Common myeloid progenitor, CD34-positive (primary cell): ENCODE results near the gene DBF4.
"Not testable (repeated sequence)": the region's sequence is repeated elsewhere in the genome, so short reads cannot be mapped to it uniquely, and the experiment has no call there.

Experiments used
- CTCF ChIA-PET: fragments of 350-600 bp; sonication (Branson Sonifier 250); formaldehyde crosslinking; loops from one replicate; lab custom pipeline; 2021; ENCODE audit warnings: antibody characterized with exemption; lab: Charles Lee
- POLR2A ChIA-PET: fragments of 350-600 bp; sonication (Branson Sonifier 250); formaldehyde crosslinking; loops from one replicate; lab custom pipeline; 2021; ENCODE audit warnings: antibody characterized with exemption; lab: Charles Lee
- DNase-seq, 3 donors: peaks; one replicate each; pipeline versions ENCODE4 v3.0.0 to v3.0.0-alpha.2; 2013
- H3K27ac ChIP-seq, 2 experiments: 1 replicate in 1 of 2; 2 replicates in 1 of 2; pipeline ENCODE4 v1.7.0; 2013; ENCODE audit warnings: inconsistent platforms in 2 of 2, low read length in 2 of 2, mild to moderate bottlenecking in 2 of 2, low read depth in 1 of 2, moderate library complexity in 1 of 2; ENCODE audit not compliant: severe bottlenecking in 2 of 2, insufficient read depth in 1 of 2, poor library complexity in 1 of 2
- H3K27me3 ChIP-seq, 5 experiments: replicated peaks in 2 of 5; 1 replicate in 3 of 5; 2 replicates in 2 of 5; pipeline versions ENCODE4 v1.6.1 to v1.7.0; 2013; ENCODE audit warnings: low read length in 4 of 5, mild to moderate bottlenecking in 2 of 5, moderate library complexity in 2 of 5, inconsistent platforms in 1 of 5; ENCODE audit not compliant: insufficient read depth in 5 of 5, control insufficient read depth in 4 of 5
- H3K36me3 ChIP-seq, 4 experiments: 1 replicate in 2 of 4; 2 replicates in 2 of 4; pipeline versions ENCODE4 v1.6.1 to v1.7.0; 2013; ENCODE audit warnings: low read length in 3 of 4, control low read depth in 1 of 4, mild to moderate bottlenecking in 1 of 4; ENCODE audit not compliant: control insufficient read depth in 4 of 4, insufficient read depth in 4 of 4
- H3K4me1 ChIP-seq, 4 experiments: 1 replicate in 3 of 4; 2 replicates in 1 of 4; pipeline versions ENCODE4 v1.6.1 to v1.7.1; 2013; ENCODE audit warnings: low read length in 3 of 4, mild to moderate bottlenecking in 3 of 4, control low read depth in 1 of 4, inconsistent platforms in 1 of 4, moderate library complexity in 1 of 4; ENCODE audit not compliant: control insufficient read depth in 4 of 4, insufficient read depth in 4 of 4; ENCODE audit errors: control extremely low read depth in 1 of 4
- H3K4me3 ChIP-seq, 7 experiments: 1 replicate in 4 of 7; 2 replicates in 3 of 7; pipeline versions ENCODE4 v1.5.1 to v1.7.0; 2013; ENCODE audit warnings: mild to moderate bottlenecking in 7 of 7, low read length in 6 of 7, moderate library complexity in 6 of 7, inconsistent platforms in 2 of 7, low read depth in 2 of 7, control low read depth in 1 of 7; ENCODE audit not compliant: insufficient read depth in 4 of 7, control insufficient read depth in 1 of 7; ENCODE audit errors: extremely low read depth in 1 of 7
- H3K9me3 ChIP-seq, 5 experiments: 1 replicate in 4 of 5; 2 replicates in 1 of 5; pipeline versions ENCODE4 v1.6.1 to v1.7.1; 2013; ENCODE audit warnings: low read length in 4 of 5, mild to moderate bottlenecking in 2 of 5, inconsistent platforms in 1 of 5, low read depth in 1 of 5, moderate library complexity in 1 of 5; ENCODE audit not compliant: control insufficient read depth in 4 of 5, insufficient read depth in 2 of 5; ENCODE audit errors: control extremely low read depth in 1 of 5
- WGBS: methylation state at CpG from one replicate; pipeline ENCODE4 v1.1.5; 2013; ENCODE audit not compliant: insufficient coverage; 5-methylcytosine and 5-hydroxymethylcytosine counted together

Gene DBF4

DNA sequence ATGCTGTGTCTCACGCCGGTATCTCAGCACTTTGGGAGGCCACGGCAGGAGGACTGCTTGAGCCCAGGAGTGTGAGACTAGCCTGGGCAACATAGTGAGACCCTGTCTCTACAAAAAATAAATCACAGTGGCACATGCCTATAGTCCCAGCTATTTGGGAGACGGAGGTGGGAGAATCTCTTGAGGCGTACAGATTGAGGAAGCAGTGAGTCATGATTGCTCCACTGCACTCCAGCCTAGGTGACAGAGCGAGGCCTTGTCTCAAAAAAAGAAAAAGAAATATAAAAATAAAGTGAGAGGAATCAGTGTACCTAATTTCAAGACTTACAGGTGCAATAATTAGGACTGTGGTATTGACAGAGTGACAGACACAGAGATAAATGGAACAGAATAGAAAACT, 24.0 kb upstream of the DBF4 start:
- Histone ChIP-seq H3K36me3 (peaks cover 14 to 52% (median 28%) of the 10 kb centered on the region in 4 experiments), H3K9me3 (no peaks in the 10 kb centered on the region), H3K4me3 (no peak overlapping the region), H3K27me3 (no peaks in the 10 kb centered on the region), H3K4me1 (peaks cover 0 to 2% (median 0%) of the 10 kb centered on the region in 4 experiments), H3K27ac (no peak overlapping the region)
- ChIA-PET POLR2A (no interaction called here), CTCF (no interaction called here)
- DNase-seq: no peak
- 97% methylated on average over 4 of the region's 6 CpGs for WGBS

DNA sequence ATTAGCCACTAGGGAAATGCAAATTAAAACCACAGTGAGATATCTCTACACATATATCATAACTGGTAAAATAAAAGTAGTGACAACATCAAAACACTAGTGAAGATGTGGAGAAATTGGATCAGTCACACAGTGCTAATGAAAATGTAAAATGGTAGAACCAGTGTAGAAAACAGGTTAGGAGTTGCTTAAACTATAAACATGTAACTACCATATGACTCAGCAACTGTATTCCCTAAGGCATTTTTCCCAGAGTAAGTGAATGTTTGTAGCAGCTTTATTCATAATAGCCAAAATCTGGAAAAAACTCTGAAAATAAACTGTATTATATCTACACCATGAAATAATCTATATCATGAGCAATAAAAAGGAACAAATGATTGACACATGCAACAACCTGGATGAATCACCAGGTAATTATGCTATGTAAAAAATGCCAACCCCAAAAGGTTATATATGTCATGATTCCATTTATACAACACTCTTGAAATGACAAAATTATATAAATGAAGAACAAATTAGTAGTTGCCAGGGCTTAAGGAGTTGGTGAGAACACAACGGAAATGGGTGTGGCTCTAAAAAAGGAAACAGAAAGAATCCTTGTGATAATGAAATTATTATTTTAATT, 22.9 kb upstream of the DBF4 start:
- peak in 1 of 3 donors; percentile 32 for DNase-seq
- Histone ChIP-seq H3K9me3 (peaks cover 0 to 7% (median 0%) of the 10 kb centered on the region in 5 experiments), H3K36me3 (peaks cover 16 to 61% (median 36%) of the 10 kb centered on the region in 4 experiments), H3K27me3 (no peaks in the 10 kb centered on the region), H3K4me3 (no peak overlapping the region), H3K27ac (no peak overlapping the region), H3K4me1 (peaks cover 0 to 2% (median 0%) of the 10 kb centered on the region in 4 experiments)
- ChIA-PET CTCF (no interaction called here), POLR2A (interaction anchor here (0.6 kb wide), 1 partner anchor 17 kb away, joined by 4 read pairs; no protein-coding TSS in a partner anchor)
- no CpG with 5 or more reads among the region's 1 CpG for WGBS

DNA sequence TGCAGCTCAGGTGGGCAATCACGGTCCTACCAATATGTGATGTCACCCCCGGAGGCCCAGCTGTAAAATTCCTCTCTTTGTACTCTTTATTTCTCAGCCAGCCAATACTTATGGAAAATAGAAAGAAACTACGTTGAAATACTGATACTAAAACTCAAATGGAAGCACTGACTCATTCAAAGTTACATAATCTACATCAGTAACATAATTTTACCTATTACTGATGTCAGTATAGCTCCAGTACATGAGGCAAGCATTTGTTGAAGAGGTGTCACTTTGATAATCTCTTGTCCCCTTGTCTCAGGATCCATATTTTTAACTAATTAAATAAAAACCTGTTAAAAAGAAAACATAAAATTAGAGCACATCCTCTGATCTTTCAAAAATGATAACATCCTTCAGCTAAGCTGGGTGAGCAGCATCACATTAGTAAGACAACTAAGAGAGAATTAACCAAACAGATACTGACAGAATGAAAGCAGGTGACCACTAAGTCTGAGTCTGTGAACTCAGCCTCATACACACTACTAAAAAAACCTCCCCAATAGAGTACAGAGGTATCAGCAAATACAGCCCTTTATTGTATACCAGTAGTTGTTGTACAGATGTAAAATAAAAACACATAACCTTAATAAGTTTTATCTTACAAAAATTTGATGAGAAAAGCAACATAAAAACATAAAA, 17.7 kb upstream of the DBF4 start:
- WGBS: 85% methylated on average over 2 of the region's 3 CpGs
- CTCF ChIA-PET: no interaction called here
- no peak for DNase-seq

DNA sequence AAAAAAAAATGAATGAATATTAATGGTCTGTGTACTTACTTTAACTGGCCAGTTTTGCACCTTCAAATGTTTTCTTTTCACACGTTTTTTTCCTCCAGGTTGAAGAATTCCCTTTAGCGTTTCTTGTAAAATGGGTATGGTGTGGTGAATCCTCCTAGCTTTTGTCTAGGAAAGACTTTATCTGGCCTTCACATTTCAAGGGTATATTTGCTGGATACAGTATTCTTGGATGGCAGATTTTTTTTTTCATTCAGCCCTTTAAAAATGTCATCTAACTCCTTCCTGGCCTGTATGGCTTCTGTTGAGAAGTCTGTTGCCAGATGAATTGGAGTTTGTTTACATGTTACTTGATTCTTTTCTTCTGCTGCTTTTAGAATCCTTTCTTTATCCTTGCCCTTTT, 10.2 kb upstream of the DBF4 start:
- no peak overlapping the region for H3K4me3 ChIP-seq
- H3K36me3 ChIP-seq: peaks cover 22 to 69% (median 46%) of the 10 kb centered on the region in 4 experiments
- POLR2A ChIA-PET: no interaction called here
- peaks cover 10 to 65% (median 36%) of the 10 kb centered on the region in 5 experiments for H3K9me3 ChIP-seq
- WGBS: no CpG with 5 or more reads among the region's 2 CpGs
- no peak overlapping the region for H3K27ac ChIP-seq
- no peaks in the 10 kb centered on the region for H3K4me1 ChIP-seq
- DNase-seq: peak in 2 of 3 donors; percentile 18 to 32
- CTCF ChIA-PET: interaction anchor here (1.6 kb wide), 1 partner anchor 69 kb away, joined by 3 read pairs; no protein-coding TSS in a partner anchor
- no peaks in the 10 kb centered on the region for H3K27me3 ChIP-seq

More for the DNA sequence above, 17.7 kb upstream of the DBF4 start:
- Histone ChIP-seq H3K4me1 (peaks cover 0 to 2% (median 0%) of the 10 kb centered on the region in 4 experiments), H3K9me3 (peaks cover 0 to 20% (median 6%) of the 10 kb centered on the region in 5 experiments), H3K36me3 (peaks cover 19 to 56% (median 42%) of the 10 kb centered on the region in 4 experiments), H3K27me3 (no peaks in the 10 kb centered on the region), H3K4me3 (no peak overlapping the region), H3K27ac (no peak overlapping the region)
- POLR2A ChIA-PET: no interaction called here

DNA sequence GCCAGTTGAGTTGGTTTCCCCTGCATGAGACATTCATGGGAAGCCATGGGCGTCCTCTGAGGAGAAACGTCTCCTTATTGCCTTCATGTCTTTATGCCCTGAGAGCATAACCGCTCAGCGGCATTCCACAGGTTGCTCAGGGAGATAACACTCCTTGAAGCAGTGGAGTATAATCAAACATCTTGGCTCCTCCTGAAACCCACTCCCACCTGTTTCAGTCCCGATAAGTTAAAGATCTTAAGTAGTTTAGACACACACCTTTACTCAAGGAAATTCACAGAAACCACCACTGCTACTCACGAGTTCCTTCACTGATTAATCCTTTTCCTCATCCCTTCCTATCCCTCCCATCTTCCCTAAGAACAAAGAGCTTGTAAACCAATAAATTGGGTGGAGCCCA, 9.8 kb upstream of the DBF4 start:
- Histone ChIP-seq H3K9me3 (peaks cover 12 to 67% (median 40%) of the 10 kb centered on the region in 5 experiments), H3K36me3 (peaks cover 26 to 73% (median 49%) of the 10 kb centered on the region in 4 experiments)
- 100% methylated on average over 5 of the region's 6 CpGs for WGBS
- H3K27ac ChIP-seq, DNase-seq, H3K4me1 ChIP-seq, H3K4me3 ChIP-seq, POLR2A ChIA-PET, H3K27me3 ChIP-seq: not testable (repeated sequence)
- CTCF ChIA-PET: interaction anchor here (1.6 kb wide), 1 partner anchor 69 kb away, joined by 3 read pairs; no protein-coding TSS in a partner anchor

DNA sequence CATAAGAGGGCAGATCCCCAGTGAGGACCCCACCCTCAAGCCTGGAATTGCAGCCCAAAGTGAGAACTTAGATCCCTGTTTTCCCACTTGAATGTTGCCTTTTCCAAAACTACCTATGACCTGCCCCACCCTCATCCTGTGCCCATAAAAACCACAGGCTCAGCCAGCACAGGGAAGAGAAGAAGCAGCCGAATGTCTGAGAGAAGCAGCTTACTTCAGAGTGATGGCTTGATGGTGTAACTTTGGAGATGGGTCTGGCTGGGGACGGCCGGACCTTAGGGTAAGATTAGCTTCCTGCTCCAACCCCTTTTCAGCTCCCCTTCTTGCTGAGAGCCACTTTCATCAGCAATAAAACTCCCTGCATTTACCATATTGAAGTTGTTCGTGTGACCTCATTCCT, 5.8 kb upstream of the DBF4 start:
- POLR2A ChIA-PET: interaction anchor here (0.7 kb wide), 1 partner anchor 17 kb away, joined by 4 read pairs; no protein-coding TSS in a partner anchor
- CTCF ChIA-PET: interaction anchor here (0.8 to 1.3 kb wide), 3 partner anchors 11 to 16 kb away, joined by 3 read pairs; no protein-coding TSS in a partner anchor
- no peak overlapping the region for H3K27ac ChIP-seq
- no peaks in the 10 kb centered on the region for H3K27me3 ChIP-seq
- DNase-seq: peak in 1 of 3 donors; percentile 19
- H3K4me1 ChIP-seq: peaks cover 13 to 26% (median 19%) of the 10 kb centered on the region in 4 experiments
- peaks cover 19 to 47% (median 37%) of the 10 kb centered on the region in 4 experiments for H3K36me3 ChIP-seq
- H3K4me3 ChIP-seq: no peak overlapping the region
- 100% methylated on average over 2 of the region's 4 CpGs for WGBS
- peaks cover 9 to 56% (median 36%) of the 10 kb centered on the region in 5 experiments for H3K9me3 ChIP-seq
